HG03135 (cell line): ENCODE measurements around the gene ZNF654.
"Not testable (repeated sequence)": the region's sequence is repeated elsewhere in the genome, so short reads cannot be mapped to it uniquely, and the experiment has no call there.

Experiments used
- ATAC-seq: cut with Tn5 transposase; IDR thresholded peaks from one replicate; pipeline ENCODE4 v1.9.1; 2021; ENCODE audit warnings: mild to moderate bottlenecking, moderate library complexity; ENCODE audit not compliant: unreplicated experiment

The ZNF654 gene

DNA sequence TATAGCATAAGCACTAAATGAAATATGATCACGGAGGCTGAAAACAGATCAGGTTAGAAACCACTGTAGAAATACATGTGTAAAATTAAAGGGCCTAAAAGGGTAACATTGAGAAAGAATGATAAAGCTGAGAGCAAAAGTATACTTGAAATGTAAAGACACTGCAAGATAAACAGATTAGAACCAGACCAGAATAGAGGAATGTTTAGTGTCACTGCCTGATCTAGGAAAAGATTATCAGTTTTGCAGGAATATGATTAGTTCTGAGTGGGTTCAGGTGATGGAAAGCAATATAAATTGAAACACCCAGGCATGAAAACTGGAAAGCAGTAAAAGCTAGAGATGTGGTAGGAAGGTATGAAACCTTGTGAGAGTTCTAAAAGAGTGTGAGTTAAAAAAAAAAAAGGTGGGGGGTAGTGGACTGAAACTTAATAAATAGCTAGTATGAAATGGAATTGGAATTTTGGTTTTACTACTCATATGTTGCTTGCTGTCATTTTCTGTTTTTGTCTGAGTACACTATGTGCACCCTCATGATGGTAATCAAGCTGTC is 74.7 kb downstream of the ZNF654 start:
- ATAC-seq: no peak

DNA sequence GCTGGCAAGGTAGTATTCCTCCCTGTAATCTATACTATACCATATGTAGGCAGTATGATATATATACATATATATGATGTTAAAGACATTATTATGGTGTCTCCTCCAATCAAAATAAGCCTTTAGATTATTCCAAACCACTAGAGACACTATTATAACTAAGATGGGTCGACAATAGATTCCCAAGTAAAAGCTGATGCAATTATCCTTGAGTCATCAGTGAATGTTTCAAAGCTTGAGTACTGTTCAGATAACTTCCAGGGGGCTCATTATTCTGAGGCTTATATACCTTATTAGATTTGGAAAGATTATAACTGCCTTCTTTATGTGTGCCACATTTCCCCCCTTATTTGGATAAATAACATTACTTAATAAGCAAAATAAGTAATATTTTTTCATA is 78.8 kb downstream of the ZNF654 start:
- no peak for ATAC-seq

DNA sequence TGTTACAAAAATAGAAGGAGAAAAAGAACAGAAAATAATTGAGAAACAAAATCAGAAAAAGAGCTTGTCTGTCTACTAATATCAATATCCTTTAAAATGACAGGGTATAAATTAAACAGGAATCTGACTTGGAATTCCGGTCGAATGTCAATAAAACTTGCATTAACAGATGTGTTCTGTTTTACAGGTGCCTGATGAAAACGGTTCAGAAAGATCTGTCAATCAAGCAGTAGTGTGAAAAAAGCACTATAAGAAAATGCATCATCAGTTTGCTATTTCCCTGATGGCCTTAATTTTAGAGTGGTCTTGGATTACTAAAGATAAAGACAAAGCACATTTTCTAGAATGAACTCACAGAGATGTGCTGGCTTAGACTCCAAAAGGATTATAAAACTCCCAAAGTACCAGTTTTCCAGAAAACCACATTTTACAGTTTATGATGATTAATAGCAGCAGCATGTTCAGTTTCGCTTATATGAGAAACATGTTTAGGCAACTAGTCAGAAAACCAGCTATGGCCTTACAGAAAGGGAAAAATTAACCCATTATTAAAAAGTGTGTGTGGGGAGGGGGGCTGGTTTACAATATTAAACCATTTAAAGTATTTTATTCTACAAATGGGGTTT is 82.5 kb downstream of the ZNF654 start:
- ATAC-seq: peak; percentile 15

DNA sequence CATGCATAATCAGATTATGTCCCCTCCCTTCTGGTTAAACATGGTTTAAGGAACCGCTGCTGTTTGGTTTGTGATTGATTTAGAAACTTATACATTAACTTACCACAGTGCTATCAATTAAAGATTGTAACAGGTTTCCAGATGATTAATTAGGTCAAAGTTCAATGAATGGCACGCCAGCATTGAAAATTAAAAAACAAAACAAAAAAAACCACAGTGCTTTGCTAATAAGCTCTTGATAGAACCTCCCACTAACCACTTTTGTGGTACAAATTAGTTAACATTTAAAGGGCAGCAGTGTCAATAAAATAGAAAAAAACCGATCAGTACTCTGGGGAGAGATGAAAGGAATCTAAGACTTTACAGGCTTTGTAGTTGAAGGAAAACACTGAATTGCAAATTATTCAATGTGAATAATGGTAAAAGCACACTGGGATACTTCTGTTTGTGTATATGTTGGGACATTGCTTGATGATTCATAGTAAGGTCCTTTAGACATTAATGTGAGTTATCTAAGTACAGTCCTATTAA is 83.1 kb downstream of the ZNF654 start:
- peak; percentile 56 for ATAC-seq

DNA sequence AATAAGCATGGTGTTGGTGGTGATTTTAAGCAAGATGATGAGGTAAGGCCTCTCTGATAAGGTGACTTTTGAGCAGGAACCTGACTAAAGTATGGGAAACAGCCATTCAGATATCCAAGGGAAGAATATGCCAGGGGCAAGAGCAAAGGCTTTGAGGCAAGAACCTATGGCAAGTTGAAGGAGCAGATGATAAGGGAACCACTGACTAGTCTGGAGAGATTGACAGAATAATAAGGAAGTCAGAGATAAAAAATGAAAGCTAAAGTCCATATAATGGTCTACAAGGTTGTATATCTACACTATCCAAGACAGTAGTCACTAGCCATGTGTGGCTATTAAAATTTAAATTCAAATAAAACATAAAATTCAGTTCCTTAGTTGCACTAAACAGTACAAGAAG is 88.2 kb downstream of the ZNF654 start:
- ATAC-seq: no peak

DNA sequence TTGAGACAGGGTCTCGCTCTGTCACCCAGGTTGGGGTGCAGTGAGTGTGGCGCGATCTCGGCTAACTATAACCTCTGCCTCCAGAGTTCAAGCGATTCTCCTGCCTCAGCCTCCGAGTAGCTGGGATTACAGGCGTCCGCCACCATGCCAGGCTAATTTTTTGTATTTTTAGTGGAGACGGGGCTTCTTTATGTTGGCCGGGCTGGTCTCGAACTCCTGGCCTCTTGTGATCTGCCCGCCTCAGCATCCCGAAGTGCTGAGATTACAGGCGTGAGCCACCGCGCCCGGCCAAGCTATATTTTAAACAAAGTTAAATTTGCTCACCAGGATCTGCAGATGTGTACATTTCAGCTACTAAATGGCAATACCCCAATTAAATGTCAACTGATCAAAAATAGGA is 89.6 kb downstream of the ZNF654 start:
- no peak for ATAC-seq

DNA sequence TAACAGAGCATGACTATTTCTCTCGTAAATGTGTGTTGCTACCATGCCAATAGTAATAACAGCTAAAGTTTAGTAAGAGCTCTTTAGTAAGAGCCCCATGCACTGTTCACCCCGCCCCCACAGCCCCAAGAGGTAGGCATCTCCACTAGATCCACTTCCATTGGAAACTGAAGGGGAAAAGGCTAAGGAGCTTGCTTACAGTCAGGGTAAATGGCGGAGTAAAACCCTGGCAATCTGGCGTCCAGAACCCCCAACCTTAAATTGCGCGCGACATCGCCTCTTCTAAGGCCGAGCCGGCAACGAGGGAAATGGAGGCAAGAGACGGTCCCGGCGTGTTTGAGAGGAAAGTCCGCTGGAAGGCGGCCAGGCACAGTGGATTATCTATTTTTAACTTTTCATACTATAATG is 90.0 kb downstream of the ZNF654 start:
- ATAC-seq: peak; percentile 17

DNA sequence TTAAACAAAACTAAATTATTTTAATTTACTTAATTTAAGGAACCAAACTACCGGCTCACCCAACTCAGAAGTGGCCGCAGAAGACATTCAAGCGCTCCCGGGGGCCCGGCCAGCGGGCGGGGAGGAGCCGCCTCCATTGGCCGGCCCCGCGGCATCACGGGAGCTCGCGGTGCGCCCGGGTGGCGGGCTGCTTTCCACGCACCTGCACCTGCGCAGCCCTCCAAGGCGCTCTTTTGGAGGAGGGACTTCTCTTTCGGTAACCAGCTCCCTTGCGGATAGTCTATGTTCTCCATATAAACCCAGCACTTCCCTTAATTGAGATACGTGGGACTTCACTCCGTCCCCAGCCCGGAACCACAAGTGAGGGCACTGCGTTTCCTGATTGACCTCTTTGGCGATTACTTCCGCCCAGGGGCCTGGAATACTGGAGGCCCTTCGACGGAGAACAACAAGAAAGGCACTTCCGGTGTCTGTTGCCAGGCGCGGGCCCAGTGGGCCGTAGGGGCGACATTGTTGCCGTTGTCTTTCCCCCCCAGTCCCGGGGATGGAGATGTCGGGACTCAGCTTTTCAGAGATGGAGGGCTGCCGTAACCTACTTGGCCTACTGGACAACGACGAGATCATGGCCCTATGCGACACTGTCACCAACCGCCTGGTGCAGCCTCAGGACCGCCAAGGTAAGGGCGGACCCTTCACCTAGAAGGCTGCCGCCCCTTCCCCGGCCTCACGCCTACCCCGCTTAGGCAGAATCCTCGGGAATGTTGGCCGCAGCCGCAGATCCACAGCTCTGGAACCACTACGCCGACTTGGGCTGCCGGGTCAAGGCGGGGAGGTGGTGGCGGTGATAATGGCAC is 90.7 kb downstream of the ZNF654 start, which contains the start of gene C3orf38:
TSS of gene C3orf38 (plus strand) at position 451 of the 854 bp plus-strand sequence. CDS start at position 545, 94 bp downstream.
- peak; percentile 83 for ATAC-seq

DNA sequence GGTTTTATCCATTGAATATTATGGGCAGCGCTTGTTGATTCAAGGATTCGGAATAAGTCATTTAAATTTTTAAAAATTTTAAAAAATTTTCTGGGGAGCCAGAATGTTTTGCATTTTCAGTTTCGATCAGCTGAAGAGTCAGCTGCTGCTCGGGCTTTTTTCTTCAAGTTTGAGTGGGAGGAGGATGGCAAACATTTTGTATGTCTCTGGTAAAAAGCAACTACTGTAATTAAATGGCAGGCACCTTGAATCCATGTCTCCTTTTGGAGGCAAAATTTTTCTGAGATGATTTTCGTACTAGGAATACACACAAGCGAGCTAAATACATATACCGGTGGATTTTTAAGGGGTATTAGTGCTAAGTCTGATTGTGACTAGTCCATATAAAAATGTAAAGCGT is 91.3 kb downstream of the ZNF654 start:
- peak; percentile 32 for ATAC-seq

DNA sequence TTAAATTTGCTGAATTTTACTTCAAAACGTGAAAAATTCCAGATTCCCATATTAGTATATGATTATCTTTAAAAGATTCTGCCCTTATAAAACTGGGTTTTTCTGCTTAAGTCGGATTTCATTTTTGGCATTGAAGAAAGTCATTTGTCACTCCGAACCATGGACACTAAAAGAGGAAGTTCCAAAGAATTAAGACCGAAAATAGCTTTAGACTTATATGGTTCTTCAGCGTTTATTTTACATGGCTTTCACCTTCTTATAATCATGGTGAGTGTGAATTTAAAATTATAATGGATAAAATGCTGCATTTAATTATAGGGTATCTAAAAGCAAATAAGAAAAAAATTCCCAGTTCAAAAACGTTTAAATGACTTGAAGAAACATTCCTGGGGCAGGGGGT is 91.8 kb downstream of the ZNF654 start:
- ATAC-seq: no peak

DNA sequence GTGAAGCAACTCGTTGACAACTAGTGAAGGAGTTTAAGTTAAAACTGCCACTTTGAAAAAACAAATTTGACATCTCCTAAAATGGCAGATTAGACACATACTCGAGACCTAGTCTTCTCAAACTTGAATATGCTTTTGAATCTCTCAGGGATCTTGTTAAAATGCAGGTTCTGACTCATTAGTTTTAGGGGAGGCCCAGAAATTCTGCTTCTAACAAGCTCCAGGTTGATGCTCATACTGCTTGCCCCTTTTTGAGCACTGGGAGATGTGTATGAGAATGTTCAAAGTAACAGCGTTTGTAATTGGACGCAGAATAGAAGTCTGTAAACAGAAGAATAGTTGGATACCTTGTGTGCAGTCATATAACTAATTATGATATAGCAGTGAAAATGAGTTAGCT is 92.3 kb downstream of the ZNF654 start:
- no peak for ATAC-seq

DNA sequence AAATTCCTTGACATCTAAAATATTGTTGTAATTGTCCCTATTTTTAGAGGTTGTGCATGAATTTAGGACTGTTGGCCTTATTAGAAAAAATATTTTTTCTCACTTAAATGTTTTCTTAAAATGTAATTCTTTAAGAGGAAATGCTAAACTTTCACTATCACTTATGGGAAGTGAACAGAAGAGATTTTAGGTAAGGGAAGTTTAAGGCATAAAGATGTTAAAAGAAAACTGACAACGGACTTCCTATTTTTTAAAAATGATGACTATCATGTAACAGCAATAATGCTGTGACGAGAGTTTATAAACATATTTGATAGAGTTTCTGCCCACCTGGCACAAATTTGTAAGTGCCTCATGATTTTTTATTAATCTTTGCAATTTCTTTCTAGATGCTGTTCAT is 93.8 kb downstream of the ZNF654 start:
- no peak for ATAC-seq

DNA sequence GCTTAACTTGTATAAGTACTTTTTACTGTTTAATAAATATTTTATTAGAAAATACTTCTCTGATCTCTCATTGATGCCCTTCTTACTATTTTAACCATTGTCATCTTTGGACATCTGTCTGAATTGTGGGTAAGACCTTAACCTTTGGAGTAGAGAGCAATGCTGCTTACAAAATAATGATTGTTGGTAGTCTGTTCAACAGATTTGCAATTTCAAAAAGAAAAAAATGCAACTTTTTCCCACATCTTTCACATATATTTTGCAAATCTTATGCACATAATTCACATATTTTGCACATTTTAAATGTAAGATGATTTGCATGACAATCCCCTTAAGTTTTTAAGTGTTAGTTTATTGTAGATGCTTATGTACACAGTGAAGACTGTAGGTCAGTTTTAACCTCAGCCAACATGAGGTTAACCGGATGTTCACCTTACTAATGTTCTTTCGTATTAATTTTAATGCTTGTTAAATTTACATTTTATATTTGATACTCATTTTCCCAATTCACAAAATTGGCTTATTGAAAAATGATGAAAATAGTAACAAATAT is 107.4 kb downstream of the ZNF654 start:
- ATAC-seq: no peak

DNA sequence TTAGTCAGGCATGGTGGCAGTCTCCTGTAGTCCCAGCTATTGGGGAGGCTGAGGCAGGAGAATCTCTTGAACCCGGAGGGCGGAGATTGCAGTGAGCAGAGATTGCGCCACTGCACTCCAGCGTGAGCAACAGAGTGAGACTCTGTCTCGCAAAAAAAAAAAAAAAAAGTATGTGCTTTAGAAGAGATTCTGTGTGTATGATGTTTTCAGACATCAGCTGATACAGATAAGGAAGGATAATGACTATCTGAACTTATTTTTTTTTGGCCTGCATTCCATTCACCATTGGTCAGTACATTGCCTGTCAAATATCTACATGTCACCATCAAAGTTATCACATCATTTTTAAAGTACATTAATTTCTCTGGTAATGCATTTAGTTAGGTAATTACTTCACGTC is 108.1 kb downstream of the ZNF654 start:
- no peak for ATAC-seq

DNA sequence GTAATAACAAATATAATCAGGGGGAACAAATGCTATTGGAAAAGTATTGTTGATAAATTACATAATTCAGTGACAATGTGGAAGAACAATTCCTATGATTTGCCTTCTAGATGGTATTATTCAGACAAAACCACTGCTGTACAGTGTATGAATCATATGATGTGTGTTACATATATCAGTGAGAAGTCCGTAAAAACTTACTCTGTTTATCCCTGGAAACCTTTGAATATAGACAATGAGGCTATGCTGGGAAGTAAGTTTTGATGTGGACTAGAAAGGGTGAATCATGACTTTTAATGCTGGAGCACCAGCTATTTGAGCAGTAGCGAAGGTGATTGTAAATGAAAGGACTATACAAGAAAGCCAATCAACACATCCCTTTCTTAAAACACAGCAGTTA is 108.6 kb downstream of the ZNF654 start:
- no peak for ATAC-seq

DNA sequence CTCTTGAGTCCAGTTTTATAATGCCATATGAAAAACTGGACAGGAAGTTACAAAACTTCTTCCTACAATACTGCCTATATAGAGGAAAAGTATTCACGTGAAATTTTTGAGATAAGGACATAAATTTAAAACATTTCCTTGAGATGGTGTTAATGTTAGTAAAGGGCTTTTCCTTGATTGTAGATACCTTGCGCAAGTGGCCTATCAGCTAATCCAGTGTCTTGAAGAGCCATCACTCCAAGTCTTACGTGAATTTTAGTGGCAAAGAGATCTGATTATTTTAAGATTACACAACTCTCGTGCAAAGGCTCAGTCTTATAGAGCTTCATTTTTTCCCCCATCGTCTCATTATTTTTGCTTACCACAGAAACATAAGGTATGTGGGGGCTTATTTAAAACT is 109.1 kb downstream of the ZNF654 start:
- ATAC-seq: no peak

DNA sequence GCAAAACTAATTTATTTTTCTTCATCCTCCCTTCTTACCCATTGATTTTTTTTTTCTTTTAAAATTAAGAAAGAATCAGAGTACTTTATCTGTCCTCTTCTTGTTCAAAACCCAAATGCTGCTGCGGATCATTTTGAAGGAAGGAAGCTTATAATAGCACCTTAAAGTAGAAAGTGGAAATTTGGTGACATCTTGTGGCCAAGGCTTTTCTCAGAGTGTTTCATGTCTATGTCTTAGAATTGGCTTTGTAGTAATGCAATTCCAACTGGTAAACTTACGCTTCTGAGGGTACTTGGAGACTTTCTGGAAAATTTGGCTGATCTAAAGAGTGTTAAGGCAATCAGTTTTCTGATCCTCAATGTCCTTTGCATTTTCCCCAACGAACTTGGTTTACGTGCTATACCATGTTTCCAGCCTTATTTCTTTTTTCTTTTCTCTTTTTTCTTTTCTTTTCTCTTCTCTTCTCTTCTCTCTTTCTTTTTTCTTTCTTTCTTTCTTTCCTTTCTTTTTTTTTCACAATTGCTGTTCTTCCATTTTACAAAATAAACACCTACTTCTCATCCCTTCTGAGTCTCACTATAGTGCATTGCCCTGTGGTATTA is 121.4 kb downstream of the ZNF654 start:
- ATAC-seq: peak; percentile 85

DNA sequence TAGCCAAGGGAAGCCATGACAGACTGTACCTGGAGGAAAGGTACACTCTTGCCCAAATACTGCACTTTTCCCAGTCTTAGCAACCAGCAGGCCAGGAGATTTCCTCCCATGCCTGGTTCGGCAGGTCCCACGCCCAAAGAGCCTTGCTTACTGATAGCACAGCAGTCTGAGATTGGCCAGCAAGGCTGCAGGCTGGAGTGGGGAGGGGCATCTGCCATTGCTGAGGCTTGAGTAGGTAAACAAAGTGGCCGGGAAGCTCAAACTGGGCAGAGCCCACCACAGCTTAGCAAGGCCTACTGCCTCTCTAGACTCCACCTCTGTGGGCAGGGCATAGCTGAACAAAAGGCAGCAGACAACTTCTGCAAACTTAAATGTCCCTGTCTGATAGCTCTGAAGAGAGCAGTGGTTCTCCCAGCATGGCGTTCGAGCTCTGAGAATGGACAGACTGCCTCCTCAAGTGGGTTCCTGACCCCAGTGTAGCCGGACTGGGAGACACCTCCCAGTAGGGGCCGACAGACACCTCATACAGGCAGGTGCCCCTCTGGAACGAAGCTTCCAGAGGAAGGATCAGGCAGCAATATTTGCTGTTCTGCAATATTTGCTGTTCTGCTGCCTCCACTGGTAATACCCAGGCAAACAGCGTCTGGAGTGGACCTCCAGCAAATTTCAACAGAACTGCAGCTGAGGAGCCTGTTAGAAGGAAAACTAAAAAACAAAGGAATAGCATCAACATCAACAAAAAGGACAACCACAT is 123.3 kb downstream of the ZNF654 start:
- not testable (repeated sequence) for ATAC-seq

DNA sequence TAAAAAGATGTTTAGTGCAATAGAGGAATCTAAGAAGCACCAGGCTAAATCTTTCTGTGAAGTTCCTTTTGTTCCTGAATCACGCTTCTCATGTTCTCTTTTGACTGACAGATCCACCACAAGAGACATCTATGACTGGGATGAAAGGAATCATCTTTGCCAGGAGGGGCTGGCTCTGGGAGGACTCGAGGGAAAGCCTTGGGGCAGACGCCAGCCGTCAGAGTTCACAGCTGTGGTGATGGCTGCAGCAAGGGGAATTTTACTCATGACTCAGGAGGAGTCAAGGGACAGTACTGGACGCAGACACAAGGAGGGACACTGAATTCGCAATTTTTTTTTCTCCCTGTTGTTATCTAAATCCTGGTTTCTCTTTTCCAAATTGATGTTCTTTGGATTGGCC is 129.4 kb downstream of the ZNF654 start:
- no peak for ATAC-seq

DNA sequence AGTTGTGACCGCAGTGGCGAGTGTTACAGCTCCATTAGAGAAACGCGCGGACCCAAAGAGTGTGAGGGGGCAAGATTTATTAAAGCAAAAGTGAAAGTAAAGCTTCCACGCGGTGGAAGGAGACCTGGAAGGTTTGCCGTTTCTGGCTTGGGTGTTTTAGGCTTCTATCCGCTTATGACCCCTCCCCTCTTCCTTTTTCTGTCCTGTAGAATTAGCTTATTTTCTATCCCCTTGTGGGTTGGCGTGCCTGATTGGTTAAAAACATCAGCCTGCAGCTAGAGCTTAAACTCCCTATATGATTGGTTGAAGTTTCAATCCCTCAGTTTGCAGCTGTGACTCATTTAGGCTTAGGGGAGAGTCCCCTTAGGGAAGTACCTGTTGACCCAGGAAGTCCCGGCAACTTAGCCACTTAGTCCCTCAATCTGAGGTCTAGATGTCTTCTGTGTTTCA is 130.3 kb downstream of the ZNF654 start:
- ATAC-seq: peak; percentile 96
